Measurements from ENCODE around the gene SEMA3E.

Gene SEMA3E

GRCh38 chr7:83337050-83337449 is 311.9 kb downstream of the SEMA3E start:
- no peak for DNase-seq

GRCh38 chr7:83326223-83326622 is 322.7 kb downstream of the SEMA3E start:
- DNase-seq: no peak

- DNase-seq: no peak
Measured at GRCh38 chr7:83325083-83325482, 323.9 kb downstream of the SEMA3E start.

- no peak for DNase-seq
Measured at GRCh38 chr7:83324596-83324995, 324.3 kb downstream of the SEMA3E start.

GRCh38 chr7:83321011-83321410 is 327.9 kb downstream of the SEMA3E start:
- DNase-seq: no peak

- DNase-seq: no peak
Measured at GRCh38 chr7:83313931-83314330, 335.0 kb downstream of the SEMA3E start.
